ENCODE results near the gene ELP4. TPM values are rescaled to one million over a fixed set of nuclear protein-coding genes. Genes with fewer than 3 reads are reported as not detected.
A peak's percentile ranks its signal among the peaks of the same experiment; 100 is the strongest.
"Not testable (repeated sequence)": the region's sequence is repeated elsewhere in the genome, so short reads cannot be mapped to it uniquely, and the experiment has no call there.

ELP4 gene
- polyA plus RNA-seq = 10 to 100 TPM; 20.9 to 33.9 (median 22.3) TPM

- peaks cover 6 to 10% (median 7%) of the 10 kb centered on the region in 3 donors for H3K27me3 Mint-ChIP-seq (ENCODE audit: low read depth in 3 of 3)
- H3K36me3 Mint-ChIP-seq = no peaks in the 10 kb centered on the region
- peak; percentile 95 to 96 (median 95) for DNase-seq
- peak within 1 kb of the TSS; percentile 97 to 100 (median 98) for H3K27ac Mint-ChIP-seq
- H3K4me3 Mint-ChIP-seq = peak within 1 kb of the TSS; percentile 97 to 100 (median 99)
- H3K9me3 Mint-ChIP-seq = no peaks in the 10 kb centered on the region
- peaks cover 36 to 55% of the 10 kb centered on the region in 2 donors for H3K4me1 Mint-ChIP-seq
These were observed at the start of gene ELP4, which contains the start of gene IMMP1L for GRCh38 chr11:31509429-31510345. TSS of gene ELP4 (plus strand) at chr11:31509767. CDS start at chr11:31509785, 18 bp downstream. TSS of gene IMMP1L (minus strand) at chr11:31509622. CDS start at chr11:31463276, 46,346 bp downstream.

GRCh38 chr11:31464436-31464835 lies 45.1 kb upstream of the ELP4 start:
- Mint-ChIP-seq H3K36me3 (peaks cover 17 to 49% (median 35%) of the 10 kb centered on the region in 3 donors), H3K27me3 (ENCODE audit: low read depth in 3 of 3) (no peaks in the 10 kb centered on the region), H3K27ac (no peak overlapping the region), H3K4me1 (no peaks in the 10 kb centered on the region), H3K9me3 (peaks cover 0 to 13% (median 3%) of the 10 kb centered on the region in 6 donors), H3K4me3 (no peak overlapping the region)
- DNase-seq = no peak

- Mint-ChIP-seq H3K36me3 (peaks cover 0 to 9% (median 0%) of the 10 kb centered on the region in 3 donors), H3K4me1 (no peaks in the 10 kb centered on the region), H3K27me3 (ENCODE audit: low read depth in 3 of 3) (no peaks in the 10 kb centered on the region), H3K9me3 (no peaks in the 10 kb centered on the region), H3K27ac (no peak overlapping the region), H3K4me3 (no peak overlapping the region)
- no peak for DNase-seq
These were observed 35.5 kb upstream of the ELP4 start for GRCh38 chr11:31474083-31474482.

GRCh38 chr11:31477528-31478222 lies 31.9 kb upstream of the ELP4 start:
- no peak for DNase-seq
- Mint-ChIP-seq H3K27me3 (ENCODE audit: low read depth in 3 of 3) (no peaks in the 10 kb centered on the region), H3K36me3 (no peaks in the 10 kb centered on the region), H3K4me1 (no peaks in the 10 kb centered on the region), H3K4me3 (no peak overlapping the region), H3K9me3 (no peaks in the 10 kb centered on the region), H3K27ac (peak overlapping the region in 1 of 6 donors; percentile 12)

GRCh38 chr11:31478223-31478590 lies 31.4 kb upstream of the ELP4 start:
- Mint-ChIP-seq H3K27ac (no peak overlapping the region), H3K36me3 (no peaks in the 10 kb centered on the region), H3K4me1 (no peaks in the 10 kb centered on the region), H3K9me3 (no peaks in the 10 kb centered on the region), H3K27me3 (ENCODE audit: low read depth in 3 of 3) (no peaks in the 10 kb centered on the region), H3K4me3 (no peak overlapping the region)
- DNase-seq = no peak

- Mint-ChIP-seq H3K4me3 (no peak overlapping the region), H3K27me3 (ENCODE audit: low read depth in 3 of 3) (no peaks in the 10 kb centered on the region), H3K4me1 (no peaks in the 10 kb centered on the region), H3K36me3 (no peaks in the 10 kb centered on the region), H3K27ac (no peak overlapping the region), H3K9me3 (no peaks in the 10 kb centered on the region)
- no peak for DNase-seq
These were observed 30.5 kb upstream of the ELP4 start for GRCh38 chr11:31479066-31479465.

GRCh38 chr11:31480930-31481329 lies 28.6 kb upstream of the ELP4 start:
- Mint-ChIP-seq H3K4me1 (no peaks in the 10 kb centered on the region), H3K9me3 (no peaks in the 10 kb centered on the region), H3K36me3 (no peaks in the 10 kb centered on the region), H3K27me3 (ENCODE audit: low read depth in 3 of 3) (no peaks in the 10 kb centered on the region), H3K27ac (no peak overlapping the region), H3K4me3 (no peak overlapping the region)
- no peak for DNase-seq

- no peak for DNase-seq
- H3K4me1 Mint-ChIP-seq = peaks cover under 1 to 16% of the 10 kb centered on the region in 2 donors
- H3K27me3 Mint-ChIP-seq (ENCODE audit: low read depth in 3 of 3) = no peaks in the 10 kb centered on the region
- no peak overlapping the region for H3K4me3 Mint-ChIP-seq
- H3K9me3 Mint-ChIP-seq = no peaks in the 10 kb centered on the region
- H3K27ac Mint-ChIP-seq = no peak overlapping the region
- peaks cover 1 to 2% (median 1%) of the 10 kb centered on the region in 3 donors for H3K36me3 Mint-ChIP-seq
These were observed 25.1 kb upstream of the ELP4 start for GRCh38 chr11:31484497-31484896.

GRCh38 chr11:31487848-31488247 lies 21.7 kb upstream of the ELP4 start:
- no peaks in the 10 kb centered on the region for H3K9me3 Mint-ChIP-seq

GRCh38 chr11:31492320-31492913 lies 17.1 kb upstream of the ELP4 start:
- DNase-seq = no peak
- Mint-ChIP-seq H3K36me3 (peaks cover 13 to 27% (median 18%) of the 10 kb centered on the region in 3 donors), H3K27ac (peak overlapping the region in 1 of 6 donors; percentile 43), H3K27me3 (ENCODE audit: low read depth in 3 of 3) (no peaks in the 10 kb centered on the region), H3K4me1 (peaks cover 15 to 50% of the 10 kb centered on the region in 2 donors), H3K4me3 (no peak overlapping the region), H3K9me3 (no peaks in the 10 kb centered on the region)

More at GRCh38 chr11:31487848-31488247, 21.7 kb upstream of the ELP4 start:
- no peak overlapping the region for H3K4me3 Mint-ChIP-seq
- H3K27me3 Mint-ChIP-seq (ENCODE audit: low read depth in 3 of 3) = no peaks in the 10 kb centered on the region
- H3K27ac Mint-ChIP-seq = no peak overlapping the region
- H3K36me3 Mint-ChIP-seq = peaks cover 3 to 6% (median 5%) of the 10 kb centered on the region in 3 donors
- peaks cover 11 to 36% of the 10 kb centered on the region in 2 donors for H3K4me1 Mint-ChIP-seq
- no peak for DNase-seq

- no peak for DNase-seq
- Mint-ChIP-seq H3K4me3 (no peak overlapping the region), H3K27ac (no peak overlapping the region), H3K36me3 (peaks cover 13 to 27% (median 18%) of the 10 kb centered on the region in 3 donors), H3K9me3 (no peaks in the 10 kb centered on the region), H3K4me1 (peaks cover 15 to 47% of the 10 kb centered on the region in 2 donors), H3K27me3 (ENCODE audit: low read depth in 3 of 3) (no peaks in the 10 kb centered on the region)
These were observed 16.3 kb upstream of the ELP4 start for GRCh38 chr11:31493235-31493634.

GRCh38 chr11:31493762-31494161 lies 15.8 kb upstream of the ELP4 start:
- H3K27ac Mint-ChIP-seq; DNase-seq; H3K27me3 Mint-ChIP-seq (ENCODE audit: low read depth in 3 of 3); H3K9me3 Mint-ChIP-seq; H3K4me3 Mint-ChIP-seq: not testable (repeated sequence)
- Mint-ChIP-seq H3K4me1 (peaks cover 15 to 49% of the 10 kb centered on the region in 2 donors), H3K36me3 (peaks cover 13 to 27% (median 18%) of the 10 kb centered on the region in 3 donors)

- H3K4me3 Mint-ChIP-seq = no peak overlapping the region
- DNase-seq = no peak
- peaks cover 6 to 36% of the 10 kb centered on the region in 2 donors for H3K4me1 Mint-ChIP-seq
- peaks cover 5 to 15% (median 13%) of the 10 kb centered on the region in 3 donors for H3K36me3 Mint-ChIP-seq
- H3K27ac Mint-ChIP-seq = no peak overlapping the region
- H3K27me3 Mint-ChIP-seq (ENCODE audit: low read depth in 3 of 3) = peaks cover 0 to 2% (median 0%) of the 10 kb centered on the region in 3 donors
- no peaks in the 10 kb centered on the region for H3K9me3 Mint-ChIP-seq
These were observed 9.9 kb upstream of the ELP4 start for GRCh38 chr11:31499576-31500178.

Measured in immature natural killer cell (primary cell).